SH-SY5Y (cell line): ENCODE measurements around the gene OXNAD1.

Source experiments
- GATA2 ChIP-seq: IDR thresholded peaks from 2 replicates; pipeline ENCODE4 v1.6.1; 2011; ENCODE audit warnings: mild to moderate bottlenecking, low read depth, low read length
- GATA3 ChIP-seq: IDR thresholded peaks from 2 replicates; pipeline ENCODE4 v1.6.1; 2011; ENCODE audit warnings: low read depth, mild to moderate bottlenecking, low read length, moderate library complexity

Gene OXNAD1

DNA sequence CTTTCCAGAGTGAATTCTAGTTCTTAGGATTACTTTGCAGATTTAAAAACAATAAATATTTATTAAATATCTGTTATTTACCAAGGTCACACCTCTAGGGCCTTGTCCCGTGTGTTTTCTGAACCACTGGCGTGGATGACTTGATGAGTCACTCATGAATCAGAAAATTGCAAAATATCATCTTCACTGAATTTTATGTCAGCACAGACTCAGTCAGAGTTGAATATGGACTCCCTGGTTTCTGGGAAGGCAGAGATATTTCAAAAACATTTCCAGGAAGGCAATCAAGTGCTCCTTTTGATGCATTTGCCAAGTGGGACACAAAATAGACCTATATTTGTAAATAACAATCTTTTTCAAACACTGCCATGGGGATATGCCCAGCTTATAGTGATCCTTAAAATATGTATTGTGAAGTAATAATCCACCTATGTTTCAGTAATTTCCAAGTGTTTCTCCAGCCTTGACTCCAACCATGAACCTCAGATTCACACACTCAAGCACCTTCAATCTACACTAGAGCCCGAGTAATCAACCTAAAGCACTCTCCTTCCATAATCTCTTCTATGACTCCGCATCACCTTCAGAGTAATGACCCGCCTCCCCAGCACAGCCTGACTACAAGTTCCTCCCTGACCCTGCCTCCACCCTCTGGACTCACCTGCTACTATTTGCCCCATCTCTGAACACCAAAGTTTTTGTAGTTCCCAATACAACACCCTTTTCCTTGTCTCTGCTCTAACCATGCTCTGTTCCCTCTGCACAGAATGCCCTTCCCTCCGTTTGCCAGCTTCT is 24.6 kb upstream of the OXNAD1 start:
- TF ChIP-seq GATA3 (no peak), GATA2 (no peak)

DNA sequence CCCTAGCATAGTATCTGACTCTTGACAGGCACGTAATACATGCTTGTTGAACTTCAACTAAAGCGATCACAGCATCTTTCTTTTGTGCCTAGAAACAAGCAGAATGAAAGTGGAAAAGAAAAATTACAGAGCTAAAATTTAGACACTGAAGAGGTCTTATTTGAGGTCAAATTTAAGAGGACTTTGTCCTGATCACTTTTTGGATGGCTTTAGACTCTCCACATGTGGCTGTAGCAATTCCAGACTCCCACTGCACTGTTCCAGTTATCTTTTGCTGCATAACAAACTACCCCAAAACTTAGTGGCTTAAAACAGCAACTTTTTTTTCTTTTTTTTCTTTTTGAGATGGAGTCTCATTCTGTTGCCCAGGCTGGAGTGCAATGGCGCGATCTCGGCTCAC is 23.8 kb upstream of the OXNAD1 start:
- TF ChIP-seq GATA2, result no peak
- TF ChIP-seq GATA3, result no peak

DNA sequence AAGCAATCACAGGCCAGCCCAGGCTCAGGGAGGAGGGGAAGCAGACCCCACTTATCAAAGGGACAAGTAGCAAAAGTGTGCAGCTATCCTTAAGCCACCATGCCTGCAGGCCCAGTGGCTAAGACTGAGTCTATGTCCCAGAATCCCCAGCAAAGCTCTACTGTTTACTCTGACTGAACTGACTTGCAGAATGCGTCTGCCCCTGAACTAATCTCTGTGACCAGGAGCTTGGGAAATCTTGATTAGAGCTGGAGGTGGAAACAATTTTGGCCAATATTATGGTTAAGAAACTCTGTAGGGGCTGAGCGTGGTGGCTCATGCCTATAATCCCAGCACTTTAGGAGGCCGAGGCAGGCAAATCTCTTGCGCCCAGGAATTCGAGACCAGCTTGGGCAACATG is 22.8 kb upstream of the OXNAD1 start:
- no peak for TF ChIP-seq GATA2

DNA sequence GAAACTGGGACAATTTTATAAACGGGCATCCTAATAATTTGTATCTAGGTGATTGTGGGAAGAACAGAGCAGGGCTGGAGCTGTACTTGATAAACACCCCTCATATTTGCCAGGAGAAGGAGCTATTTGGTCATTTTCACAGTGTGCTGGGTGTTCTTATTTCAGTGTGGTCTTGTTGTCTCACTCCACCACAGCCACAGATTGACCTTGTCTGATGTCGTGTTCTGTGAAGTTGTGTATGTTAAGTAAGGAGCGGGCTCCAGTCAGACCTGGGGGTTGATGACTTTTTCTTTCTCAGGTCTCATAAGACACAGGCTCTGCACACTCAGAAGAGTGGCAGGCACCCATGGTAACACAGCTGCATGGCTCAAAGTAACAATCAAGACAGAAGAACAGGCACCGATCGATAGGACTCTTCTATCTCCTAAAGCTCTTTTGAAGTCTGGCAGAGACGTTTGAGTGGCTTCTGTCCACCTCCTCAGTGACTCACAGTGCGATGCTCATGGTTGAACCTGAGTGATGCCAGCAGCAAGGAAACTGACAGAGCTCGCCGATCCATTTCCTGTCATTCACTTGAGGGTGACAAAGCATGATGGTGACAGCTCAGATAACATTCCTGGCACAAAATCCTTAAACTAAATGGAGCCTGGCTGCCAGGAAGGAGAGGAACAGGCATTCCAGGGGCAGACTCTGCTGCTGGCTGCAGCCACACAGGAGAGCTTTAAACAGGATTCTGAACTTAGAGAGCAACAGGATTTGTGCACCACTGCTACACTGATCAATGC is 21.1 kb upstream of the OXNAD1 start:
- no peak for TF ChIP-seq GATA2
- no peak for TF ChIP-seq GATA3

DNA sequence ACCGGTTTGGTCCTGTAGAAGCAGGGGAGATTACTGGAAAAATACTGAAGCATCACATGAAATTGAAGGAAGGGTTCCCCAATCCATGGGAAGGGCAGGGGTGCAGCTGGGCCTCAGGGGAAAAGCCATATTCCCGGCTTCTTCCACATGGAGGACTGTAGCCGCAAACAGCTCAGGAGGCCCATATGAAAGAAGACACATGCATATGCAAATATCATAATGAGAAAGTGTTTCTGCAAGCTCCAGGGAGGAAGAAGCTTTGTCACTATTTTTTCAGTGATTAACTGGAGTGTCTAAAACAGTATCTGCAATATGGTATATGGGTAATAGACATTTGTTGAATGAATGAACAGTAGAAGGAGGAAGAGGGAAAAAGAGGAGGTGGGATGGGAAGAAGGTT is 19.4 kb upstream of the OXNAD1 start:
- TF ChIP-seq GATA2, result no peak
- no peak for TF ChIP-seq GATA3

DNA sequence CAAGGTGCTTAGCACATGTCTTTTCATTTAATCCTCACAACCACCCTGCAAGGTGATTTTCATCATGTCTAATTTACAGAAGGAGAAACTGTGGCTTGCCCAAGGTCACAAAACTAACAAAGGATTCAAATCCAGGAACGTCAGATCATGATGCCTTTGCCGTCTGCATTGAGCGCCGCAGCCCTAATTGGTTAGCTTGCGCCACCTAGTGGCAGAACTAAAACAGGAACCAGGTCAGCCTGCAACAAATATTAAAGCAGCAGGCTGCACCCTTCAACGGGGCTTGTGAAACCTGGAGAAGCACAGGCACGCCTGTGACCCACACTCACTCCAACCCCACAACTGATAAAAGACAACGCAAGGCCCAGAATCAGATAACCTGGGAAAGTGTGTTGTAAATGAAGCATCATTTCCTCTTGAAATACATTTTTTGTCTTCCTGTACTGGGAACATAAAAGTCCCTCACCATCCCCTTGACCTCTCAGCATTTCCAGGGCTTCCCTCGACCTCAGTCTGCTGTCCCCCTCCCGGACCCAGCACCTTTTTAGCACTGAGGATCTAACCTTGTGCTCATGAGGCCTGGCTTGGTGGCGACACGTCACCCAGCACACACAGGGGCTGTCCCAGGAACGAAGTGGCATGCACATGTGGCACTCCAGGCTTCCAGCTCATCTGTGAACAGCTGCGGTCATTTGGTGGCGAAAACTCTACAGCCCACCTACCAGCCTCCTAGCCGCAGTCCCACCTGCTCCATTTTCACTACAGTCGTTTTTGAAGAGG is 17.5 kb upstream of the OXNAD1 start:
- no peak for TF ChIP-seq GATA3
- no peak for TF ChIP-seq GATA2

DNA sequence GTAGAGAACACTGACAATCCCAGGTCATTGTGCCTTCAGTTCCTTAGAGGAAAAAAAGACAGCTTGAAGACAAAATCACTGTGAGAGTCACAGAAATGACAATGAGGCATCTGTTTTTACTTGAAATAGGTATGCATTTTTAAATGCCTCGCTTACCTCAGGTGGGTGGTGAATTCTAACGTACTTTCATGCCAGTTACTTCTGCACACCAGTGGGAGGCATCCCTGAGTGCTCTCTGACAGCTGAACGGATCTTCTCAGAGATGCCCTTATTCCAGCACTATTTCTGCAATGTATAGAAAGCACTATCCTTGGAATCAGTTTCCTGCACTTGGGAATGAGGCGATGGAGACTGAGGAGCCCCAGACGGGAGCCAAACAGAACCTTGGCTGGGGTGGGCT is 16.5 kb upstream of the OXNAD1 start:
- TF ChIP-seq GATA3 (no peak), GATA2 (no peak)

DNA sequence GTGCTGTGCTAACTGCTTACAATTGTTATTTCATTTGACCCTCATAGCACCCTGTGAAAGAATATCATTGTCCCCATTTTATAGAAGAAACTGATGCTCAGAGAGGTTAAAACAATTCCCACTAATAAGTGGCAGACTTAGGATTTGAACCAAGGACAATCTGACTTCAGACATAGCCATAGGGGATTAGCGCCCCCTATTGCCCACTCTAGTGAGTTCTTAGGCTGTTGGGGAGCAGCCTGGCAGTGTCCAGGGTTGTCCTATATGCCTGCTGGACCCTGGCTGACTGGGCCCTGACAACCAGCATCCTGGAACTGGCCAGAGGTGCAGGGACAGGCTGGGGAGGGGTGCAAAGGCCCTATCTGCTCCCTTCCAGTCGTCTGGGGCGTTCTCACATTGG is 15.7 kb upstream of the OXNAD1 start:
- TF ChIP-seq GATA3 (no peak), GATA2 (no peak)

DNA sequence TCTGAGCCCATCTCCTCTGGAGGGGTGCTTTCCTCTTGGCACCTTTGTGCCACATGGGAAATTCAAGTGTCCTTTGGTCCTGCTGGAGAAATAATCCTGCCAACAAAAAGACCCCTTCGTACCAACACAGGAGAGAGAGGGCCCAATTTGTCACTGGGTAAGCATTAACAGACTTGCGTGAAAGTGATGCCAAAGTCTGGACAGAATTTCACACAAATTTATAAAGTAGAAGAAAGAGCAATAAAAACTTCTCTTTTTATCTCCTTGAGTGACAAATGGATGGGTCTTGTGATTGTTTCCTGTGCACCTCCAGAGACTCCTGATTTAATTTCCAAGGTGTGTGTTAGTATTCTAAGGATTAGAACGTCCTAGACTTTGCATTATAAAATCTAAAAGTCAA is 15.1 kb upstream of the OXNAD1 start:
- no peak for TF ChIP-seq GATA3
- no peak for TF ChIP-seq GATA2

DNA sequence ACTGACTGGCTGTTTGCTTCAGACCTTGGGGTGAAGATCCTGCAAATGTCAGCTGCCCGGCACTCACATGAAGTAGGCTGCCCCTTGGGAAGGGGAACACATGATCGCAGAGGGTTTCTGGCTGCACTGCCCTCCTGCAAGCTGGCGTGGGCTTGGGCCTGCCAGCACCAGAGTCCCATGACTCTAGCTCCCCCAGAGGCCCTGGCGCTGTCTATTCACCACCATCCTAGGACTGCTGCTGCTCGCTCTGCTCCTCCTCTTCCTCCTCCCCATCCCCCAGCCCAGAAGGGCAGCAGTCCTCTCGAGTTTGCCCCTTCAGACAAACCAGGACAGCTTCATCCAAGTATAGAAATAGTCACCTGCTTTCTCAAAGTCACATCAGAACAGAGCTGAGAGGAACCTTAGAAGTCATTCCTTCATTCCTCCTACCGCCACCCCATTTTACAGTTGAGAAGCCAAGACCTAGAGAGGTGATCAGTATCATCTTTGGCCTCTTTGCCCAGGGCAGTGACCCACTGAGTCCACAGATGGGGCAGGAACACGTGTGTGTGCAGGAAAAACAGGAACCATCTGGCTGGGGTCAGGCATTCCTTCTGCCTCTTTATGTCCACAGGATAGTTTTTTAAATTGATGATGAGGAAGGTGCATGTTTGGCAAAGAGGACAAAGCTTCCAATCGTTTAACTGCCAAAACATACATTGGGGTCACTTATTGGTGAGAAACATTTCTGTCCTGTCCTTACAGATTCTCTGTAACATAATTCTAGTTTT is 13.5 kb upstream of the OXNAD1 start:
- no peak for TF ChIP-seq GATA2
- no peak for TF ChIP-seq GATA3

DNA sequence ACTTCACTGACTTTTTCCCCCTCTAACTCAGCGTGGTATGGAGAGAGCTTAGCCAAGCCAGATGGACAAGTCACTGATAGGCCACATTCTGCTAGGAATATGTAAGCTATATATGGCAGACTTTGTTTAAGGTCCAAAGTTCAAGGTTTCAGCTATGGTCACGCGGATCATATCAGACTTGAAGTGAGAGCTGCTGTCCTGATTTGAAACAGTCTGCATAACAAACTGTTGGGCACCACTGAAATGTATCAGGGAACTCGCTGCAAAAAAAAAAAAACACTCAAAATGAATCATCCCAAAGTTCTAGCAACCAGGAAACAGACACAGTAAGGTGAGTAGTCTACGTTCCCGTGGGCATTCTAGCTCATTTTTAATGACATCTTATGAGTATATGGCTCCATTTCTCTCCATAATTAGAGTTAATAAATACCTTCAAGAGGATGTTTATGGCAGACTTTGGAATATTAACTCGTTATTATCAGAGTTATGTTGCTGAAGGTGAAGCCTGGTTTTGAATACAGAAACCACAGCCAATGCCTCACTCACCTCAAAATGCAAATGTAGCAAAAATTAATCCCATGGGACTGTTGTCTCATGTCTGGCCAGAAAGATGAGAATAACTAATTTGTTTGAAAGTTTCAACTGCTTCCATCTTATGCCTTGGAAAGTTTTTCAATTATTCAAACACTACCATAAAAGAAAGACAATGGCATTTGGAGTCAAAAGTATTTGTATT is 12.6 kb upstream of the OXNAD1 start:
- no peak for TF ChIP-seq GATA3
- no peak for TF ChIP-seq GATA2

DNA sequence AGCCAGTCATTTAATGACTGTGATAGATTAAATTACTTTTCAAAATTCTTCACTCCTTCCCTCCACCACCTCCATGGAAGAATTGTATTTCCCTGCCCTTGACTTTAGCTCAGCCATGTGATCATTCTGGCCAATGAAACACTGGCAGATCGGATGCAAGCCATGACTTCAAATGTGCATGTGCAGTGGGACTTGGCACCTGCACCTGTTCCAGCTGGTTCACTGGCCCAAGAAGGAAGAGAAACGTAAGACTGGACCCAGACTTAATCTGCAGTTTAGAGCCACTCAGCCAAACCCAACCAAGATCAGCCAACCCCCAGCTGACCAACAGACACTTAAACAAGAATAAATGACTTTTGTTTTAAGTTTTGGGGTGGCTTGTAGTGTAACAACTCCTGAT is 12.0 kb upstream of the OXNAD1 start:
- TF ChIP-seq GATA3 (no peak), GATA2 (no peak)

DNA sequence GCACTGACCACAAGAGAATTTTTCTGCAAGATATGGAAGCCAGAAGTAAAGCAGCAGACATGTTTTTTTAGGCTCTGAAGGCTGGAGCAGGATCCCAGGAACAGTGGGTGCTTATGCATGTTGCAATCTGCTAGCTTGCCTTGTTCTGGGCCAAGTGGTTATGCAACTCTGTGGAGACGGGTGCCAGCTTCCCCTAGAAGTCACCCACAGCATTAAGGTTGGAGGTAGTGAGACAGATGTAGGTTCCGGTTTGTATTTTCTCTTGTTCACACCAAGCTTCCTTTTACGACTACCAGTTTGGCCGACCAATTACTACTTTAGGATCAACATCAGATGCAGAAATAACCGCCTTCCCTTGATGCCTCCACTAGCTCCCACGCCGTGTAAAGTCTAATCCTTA is 11.4 kb upstream of the OXNAD1 start:
- TF ChIP-seq GATA2 (no peak), GATA3 (no peak)

DNA sequence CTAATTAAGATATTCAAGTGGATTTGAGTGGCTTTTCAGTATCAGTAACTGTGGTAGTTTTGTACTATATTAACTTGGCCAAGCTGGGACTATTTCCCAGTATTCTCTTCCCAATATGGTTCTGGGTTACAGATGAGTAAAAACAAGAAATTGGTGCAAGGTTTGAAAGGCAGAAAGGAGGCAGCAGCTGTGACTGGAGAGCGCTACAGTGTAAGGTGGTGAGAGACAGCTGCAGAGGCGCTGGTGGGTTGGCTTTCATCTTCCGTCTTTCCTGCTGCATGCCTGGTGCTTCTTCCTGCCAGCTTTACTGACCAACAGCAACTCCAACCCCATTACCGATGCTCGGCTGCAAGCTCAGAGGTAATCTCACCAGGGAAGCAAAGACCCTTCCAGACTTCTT is 10.1 kb upstream of the OXNAD1 start:
- TF ChIP-seq GATA2, result no peak
- no peak for TF ChIP-seq GATA3
